BE2C (cell line): Measurements from ENCODE around the gene SFT2D3.

ENCODE experiments used
- DNase-seq: peaks from one replicate; pipeline ENCODE4 v3.0.0-alpha.2; 2020
- H3K27me3 ChIP-seq: fragments of 250-450 bp; sonication (Bioruptor Pico); 2 replicates; pipeline ENCODE4 v1.5.1; 2020; ENCODE audit warnings: mild to moderate bottlenecking
- H3K36me3 ChIP-seq: fragments of 250-450 bp; sonication (Bioruptor Pico); 2 replicates; pipeline ENCODE4 v1.5.1; 2020; ENCODE audit warnings: mild to moderate bottlenecking
- H3K4me1 ChIP-seq: fragments of 250-450 bp; sonication (Bioruptor Pico); 2 replicates; pipeline ENCODE4 v1.5.1; 2020
- H3K4me3 ChIP-seq: 2 replicates; pipeline ENCODE4 v1.5.1; 2011; ENCODE audit warnings: low read depth, low read length
- H3K9me3 ChIP-seq: fragments of 250-450 bp; sonication (Bioruptor Pico); 2 replicates; pipeline ENCODE4 v1.5.1; 2020
- CTCF ChIP-seq: IDR thresholded peaks from 2 replicates; pipeline ENCODE4 v1.5.1; 2012; ENCODE audit warnings: mild to moderate bottlenecking, low read depth, low read length

The SFT2D3 gene

DNA sequence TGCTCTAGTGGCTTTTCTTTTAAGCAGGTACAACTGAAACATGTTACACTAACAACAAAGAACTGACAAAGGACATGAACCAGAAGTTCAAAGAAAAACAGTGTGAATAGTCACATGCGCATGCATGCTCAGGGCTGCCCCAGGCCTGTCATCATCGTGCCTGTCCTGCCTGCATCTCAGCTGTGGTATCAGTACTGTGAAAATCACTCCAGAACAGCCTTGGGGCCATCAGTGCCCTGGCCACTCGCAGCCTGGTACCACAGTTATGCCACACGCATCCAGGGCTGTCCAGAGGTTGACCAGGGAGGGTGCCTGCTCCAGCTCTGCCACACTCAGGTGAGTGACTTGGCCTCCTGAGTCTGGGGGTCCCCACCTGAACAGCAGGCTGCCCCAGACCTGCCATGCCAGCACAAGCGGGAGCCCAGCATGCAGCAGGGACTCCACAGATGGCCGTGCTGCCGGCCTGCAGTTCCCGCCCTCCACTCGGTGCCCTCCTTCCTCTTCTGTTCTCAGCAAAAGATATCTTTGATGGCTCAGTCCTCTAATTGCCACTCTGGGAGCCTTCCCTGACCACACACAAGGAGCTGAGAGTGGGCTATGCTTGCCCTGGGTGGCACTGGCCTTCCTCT is 38.2 kb upstream of the SFT2D3 start:
- Histone ChIP-seq H3K9me3 (no peaks in the 10 kb centered on the region), H3K4me3 (no peak overlapping the region), H3K36me3 (no peaks in the 10 kb centered on the region), H3K4me1 (no peaks in the 10 kb centered on the region), H3K27me3 (peaks cover 18% of the 10 kb centered on the region)
- DNase-seq, result no peak
- TF ChIP-seq CTCF, result no peak

GRCh38 chr2:127663566-127664064 is 37.7 kb upstream of the SFT2D3 start:
- Histone ChIP-seq H3K4me1 (no peaks in the 10 kb centered on the region), H3K4me3 (no peak overlapping the region), H3K36me3 (no peaks in the 10 kb centered on the region), H3K27me3 (peaks cover 18% of the 10 kb centered on the region), H3K9me3 (no peaks in the 10 kb centered on the region)
- DNase-seq, result no peak
- no peak for TF ChIP-seq CTCF

DNA sequence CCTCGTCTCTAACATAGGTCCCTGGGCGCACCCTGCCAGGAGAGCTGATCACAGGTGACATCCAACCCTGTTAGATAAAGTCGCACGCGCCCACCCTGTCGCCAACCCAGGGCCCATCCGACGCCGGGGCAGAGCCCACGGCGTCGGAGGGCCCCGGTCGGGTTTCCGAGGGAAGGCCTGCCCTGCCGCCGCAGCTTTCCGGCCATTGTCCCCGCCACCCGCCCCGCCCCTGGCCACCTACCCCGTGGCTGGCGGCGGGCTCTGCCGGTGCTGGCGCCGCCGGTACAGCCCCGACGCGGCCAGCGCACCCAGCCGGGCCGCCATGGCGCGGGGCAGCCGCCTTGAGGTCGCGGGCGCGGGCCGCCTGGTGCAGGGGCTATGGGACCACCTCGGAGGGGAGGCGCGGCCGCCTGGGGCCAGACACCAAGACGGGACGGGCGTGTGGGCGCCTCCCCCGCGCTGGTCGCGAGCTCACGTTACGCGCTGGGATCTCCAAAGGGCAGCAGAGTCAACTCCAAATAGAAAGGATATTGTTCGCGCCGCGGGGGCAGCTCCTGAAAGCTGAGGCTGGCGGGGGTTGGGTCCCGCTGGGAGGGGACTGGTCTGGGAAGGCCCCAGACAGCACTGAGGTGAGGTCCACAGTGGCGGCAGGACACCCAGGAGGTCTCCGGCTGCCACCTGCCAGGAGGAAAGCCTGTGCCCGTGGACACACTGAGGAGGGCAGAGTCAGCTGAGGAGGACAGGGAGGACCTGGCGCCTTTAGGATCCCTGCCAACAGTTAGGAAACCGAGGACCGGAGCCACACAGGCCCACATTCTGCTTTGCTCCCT is 37.0 kb upstream of the SFT2D3 start:
- H3K9me3 ChIP-seq, result no peaks in the 10 kb centered on the region
- H3K27me3 ChIP-seq, result peaks cover 18% of the 10 kb centered on the region
- no peaks in the 10 kb centered on the region for H3K36me3 ChIP-seq
- H3K4me3 ChIP-seq, result no peak overlapping the region
- no peak for TF ChIP-seq CTCF
- no peak for DNase-seq
- H3K4me1 ChIP-seq, result no peaks in the 10 kb centered on the region

DNA sequence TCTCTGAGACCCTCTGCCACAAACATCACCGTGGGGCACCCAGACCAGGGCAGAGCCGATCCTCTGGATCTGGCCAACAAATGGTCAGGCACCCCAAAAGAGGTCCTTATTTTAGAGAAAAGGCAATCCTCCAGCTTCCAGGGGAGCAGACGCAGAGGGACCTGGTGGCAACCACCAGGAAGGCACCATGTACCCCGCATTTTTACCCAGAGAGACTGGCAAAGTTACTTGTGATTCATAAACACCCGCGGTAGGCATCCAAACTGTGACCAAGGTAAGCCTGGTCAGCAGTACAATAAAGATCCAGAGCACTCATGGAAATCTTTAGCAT is 36.4 kb upstream of the SFT2D3 start:
- Histone ChIP-seq H3K27me3 (peaks cover 18% of the 10 kb centered on the region), H3K36me3 (no peaks in the 10 kb centered on the region), H3K4me3 (no peak overlapping the region), H3K4me1 (no peaks in the 10 kb centered on the region), H3K9me3 (no peaks in the 10 kb centered on the region)
- DNase-seq, result no peak
- TF ChIP-seq CTCF, result no peak

- no peak for DNase-seq
- no peaks in the 10 kb centered on the region for H3K4me1 ChIP-seq
- H3K4me3 ChIP-seq, result no peak overlapping the region
- peaks cover 18% of the 10 kb centered on the region for H3K27me3 ChIP-seq
- no peak for TF ChIP-seq CTCF
- H3K36me3 ChIP-seq, result no peaks in the 10 kb centered on the region
- H3K9me3 ChIP-seq, result no peaks in the 10 kb centered on the region
Observed at GRCh38 chr2:127665267-127665893, 35.9 kb upstream of the SFT2D3 start.
